ENCODE results near the gene OXSM.

The OXSM gene

DNA sequence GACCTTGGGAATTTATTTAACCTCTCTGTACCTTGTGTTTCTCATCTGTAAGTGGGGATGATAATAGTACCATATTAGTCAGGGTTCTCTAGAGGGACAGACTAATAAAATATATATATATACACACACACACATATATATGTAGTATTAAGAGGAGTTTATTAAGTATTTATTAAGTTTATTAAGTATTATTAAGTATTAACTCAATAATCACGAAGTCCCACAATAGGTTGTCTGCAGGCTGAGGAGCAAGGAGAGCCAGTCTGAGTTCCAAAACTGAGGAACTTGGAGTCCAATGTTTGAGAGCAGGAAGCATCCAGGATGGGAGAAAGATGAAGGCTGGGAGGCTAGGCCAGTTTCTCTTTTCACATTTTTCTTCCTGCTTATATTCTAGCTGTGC is 14.8 kb downstream of the OXSM start:
- no peak for DNase-seq

DNA sequence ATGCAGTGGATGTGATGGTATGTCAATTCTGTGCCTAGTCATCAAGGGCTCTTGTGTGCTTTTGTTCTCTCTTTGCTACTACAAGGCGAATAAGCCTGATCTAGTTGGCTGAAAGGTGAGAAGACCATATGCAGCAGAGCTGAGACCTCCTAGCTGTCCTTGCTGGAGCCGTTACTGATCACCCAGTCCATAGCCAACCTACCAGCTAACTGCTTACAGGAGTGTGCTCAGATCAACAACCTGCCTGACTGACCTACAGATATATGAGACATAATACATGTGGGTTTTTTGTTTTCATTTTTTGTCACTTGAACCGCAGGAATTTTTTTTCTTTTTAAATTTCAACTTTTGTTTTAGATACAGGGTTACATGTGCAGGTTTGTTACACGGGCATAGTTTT is 22.8 kb downstream of the OXSM start:
- no peak for DNase-seq

DNA sequence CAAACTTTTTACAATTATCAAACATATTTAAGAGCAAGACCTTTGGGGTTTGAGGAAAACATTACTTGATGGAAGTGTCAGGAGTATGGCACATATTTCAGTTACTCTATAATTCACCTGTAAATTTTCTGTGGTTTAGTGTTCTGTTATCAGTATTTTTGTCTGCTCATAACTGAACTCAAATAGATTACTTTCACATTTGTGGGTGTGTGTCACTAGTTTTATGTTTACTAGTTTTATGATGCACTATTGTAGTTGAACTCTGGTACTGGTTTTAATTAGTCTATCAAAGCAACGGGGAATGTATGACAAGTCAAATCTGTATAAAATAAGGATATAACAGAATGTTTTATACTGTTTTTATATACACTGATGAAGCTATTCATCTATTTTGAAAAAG is 27.2 kb downstream of the OXSM start:
- no peak for DNase-seq

DNA sequence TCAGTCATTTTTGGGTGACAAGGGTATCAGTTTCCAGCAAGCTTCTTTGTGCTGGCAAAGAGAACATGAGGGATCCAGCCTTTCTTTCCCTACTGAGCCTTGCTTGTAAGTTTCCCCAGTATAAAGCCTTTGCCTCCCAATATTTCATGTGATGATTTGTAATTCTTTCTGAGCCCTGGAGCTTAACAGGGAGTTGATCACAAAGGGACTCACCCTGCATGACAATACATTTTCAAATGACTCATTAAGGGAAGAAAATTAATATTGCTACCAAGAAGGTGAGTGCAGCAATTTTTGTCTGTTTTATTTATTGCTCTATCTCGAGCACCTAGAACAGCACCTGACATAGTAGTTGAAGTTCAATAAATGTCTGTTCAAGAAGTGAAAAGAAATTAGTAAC is 27.7 kb downstream of the OXSM start:
- DNase-seq, result no peak

DNA sequence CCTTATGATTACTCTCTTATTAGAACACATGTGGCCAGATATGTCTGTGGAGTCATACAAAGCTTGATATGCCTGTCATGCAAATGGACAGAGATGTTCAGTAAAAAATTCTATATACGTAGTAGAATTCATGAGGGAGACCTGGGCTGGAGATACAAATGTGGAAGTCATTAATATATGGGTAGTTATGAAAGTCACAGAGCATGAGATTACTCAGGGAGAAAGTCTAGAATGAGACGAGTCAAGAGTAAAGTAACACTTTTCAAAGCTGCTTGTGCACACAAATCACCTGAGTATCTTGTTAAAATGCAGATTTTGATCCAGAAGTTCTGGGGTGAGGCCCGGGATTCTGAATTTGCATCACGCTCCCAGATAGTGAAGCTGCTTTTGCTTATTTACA is 28.4 kb downstream of the OXSM start:
- no peak for DNase-seq

DNA sequence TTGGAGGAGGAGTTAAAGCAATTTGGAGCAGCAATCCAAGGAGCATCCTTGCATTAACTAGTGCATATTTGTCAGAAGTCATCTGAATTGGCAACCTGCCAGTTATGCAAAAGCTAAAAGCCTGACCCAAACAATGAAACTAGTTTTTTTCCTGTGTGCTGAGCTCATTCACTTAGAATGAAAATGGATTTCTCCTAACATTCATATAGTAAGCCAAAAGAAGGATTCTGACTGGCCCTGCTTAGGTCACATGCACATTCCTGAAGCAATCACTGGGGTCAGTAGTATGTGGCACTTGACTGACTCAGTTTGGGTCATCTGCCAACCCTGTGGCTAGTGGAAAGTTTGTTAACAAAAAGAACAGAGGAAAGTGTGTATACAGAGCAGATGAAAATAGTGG is 30.5 kb downstream of the OXSM start:
- DNase-seq, result peak in 1 of 2 donors; percentile 3

DNA sequence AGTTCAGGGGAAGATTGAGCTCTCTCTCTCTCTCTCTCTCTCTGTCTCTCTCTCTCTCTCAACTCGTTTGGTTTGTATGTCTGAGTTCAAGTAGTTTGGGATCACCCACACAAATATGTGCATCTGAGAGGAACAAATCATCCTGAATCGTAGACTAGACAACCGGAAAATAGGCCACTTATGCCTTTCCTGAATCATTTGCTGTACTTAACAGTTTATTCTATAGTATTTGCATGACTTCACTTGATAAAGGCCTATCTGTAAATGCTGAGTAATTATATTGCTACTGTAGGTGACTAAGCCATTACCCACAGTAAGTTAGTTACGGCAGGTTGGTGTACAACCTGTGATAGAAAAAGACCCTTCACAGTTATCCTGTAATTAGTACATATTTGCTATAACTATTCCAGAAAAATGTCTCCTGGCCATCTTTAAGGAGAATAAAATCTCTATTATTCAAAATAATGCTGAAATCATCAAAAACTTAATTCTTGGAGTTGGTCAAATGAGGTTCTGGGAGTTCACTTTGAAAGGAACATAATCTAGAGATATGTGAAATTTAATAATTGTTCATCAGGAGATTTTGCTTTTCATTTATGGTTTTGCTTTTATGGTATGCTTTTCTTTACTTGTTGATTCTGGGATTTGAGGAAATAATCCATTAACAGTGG is 31.1 kb downstream of the OXSM start:
- no peak for DNase-seq

DNA sequence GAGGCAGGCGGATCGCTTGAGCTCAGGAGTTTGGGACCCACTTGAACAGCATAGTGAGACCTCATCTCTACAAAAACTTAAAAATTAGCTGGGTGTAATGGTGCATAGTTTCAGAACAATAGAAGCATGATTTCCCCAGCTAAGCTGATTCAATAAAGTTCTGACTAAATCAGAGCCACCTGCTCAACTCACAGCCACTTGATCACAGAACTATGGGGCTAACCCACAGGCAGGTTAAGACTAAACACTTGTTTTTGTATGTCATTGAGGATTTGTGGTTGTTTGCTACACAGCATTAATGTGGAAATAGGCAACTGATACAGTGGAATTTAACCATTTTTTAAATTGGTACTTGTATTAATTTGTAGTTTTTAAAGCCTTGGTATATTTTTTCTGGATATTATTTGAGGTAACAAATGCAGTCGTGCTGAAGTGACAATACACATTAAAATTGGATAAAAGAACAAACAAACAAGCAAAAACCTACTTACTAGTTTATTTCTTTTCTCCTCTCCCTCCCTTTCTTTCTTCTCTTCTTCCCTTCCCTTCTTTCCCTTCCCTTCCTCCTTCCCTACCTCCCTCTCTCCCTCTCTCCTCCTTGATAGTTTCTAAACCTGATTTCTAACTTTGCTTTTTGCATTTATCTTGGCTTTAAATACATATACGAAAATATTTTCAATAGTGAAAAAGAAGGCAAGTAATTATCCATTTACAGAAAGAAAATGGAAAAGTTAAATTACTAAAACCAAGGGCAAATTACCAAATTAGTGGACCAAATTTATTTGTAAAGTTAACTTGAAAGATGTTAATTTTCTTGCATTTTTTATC is 32.1 kb downstream of the OXSM start:
- DNase-seq, result no peak

DNA sequence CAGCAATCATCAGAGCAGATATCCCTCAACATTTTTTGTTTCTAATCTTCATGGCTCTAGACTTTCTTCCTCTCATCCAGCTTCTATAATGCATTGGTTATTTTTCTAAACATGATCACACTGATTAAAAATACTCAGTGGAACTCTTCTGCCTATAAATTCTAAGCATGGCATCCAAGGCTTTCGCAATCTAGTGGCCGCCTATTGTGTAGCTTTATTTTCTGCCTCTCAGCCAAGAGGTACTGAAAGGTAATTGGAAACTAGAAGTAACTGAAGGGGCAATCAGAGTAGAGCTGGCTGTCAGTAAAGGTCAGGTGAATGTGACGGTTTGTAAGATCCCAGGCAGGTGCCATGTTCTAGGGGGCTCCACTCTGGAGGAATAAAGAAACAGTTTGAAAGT is 33.4 kb downstream of the OXSM start:
- DNase-seq, result no peak

DNA sequence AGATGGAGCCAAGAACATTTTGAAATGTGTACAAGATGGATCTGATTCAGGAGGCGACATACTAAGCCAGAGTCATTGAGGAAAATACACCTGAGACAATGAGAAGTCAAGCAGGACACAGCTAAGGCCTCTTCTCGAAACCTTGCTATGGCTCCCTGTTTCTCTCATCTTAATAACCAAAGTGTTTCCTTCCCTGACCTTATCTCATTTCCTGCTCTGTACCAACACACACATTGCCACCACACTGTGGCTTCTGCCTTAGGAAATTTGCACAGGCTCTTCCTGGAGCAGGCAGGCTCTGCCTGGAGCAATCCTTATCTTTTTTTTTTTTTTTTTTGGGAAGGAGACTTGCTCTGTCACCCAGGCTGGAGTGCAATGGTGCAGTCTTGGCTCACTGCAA is 36.6 kb downstream of the OXSM start:
- no peak for DNase-seq

DNA sequence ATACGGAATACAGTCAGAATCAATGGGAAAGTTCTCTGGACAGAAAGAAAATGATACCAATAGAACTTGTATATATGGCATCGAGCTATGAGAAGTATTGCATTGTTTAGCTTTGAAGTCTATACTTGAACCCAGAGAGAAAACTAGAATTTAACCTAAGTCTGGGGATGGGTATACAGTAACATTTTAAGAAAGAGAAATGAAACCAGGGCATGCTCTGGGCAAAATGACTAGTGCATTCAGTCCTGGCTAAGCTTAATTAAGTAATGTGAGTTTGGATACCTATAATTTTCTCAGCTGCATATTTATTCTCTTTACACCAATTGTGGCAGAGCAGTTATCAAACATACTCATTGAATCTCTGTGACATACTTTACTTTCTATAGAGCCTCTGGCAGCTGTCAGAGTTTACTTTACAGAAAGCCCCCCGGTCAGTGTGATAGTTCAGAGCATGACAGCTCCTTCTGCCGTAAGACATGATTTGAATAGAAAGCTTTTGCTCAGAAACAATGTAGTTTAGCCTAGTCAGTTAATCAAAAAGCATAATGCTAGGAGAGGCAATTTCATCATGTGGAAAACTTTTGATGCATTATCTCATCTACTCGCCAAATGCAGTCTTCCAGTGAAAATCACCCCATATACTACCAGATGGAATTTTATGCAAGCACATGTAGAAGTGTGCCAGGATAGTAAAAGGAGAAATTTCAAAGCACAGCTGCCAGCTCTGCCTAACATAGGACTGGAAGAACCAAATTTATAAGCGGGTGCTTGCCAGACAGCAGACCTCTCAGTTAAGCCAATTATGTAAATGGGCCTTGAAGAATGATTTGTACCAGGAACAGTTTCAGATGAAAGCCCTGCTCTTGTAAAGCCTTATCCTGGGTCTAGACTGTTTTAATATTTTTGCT is 40.7 kb downstream of the OXSM start:
- DNase-seq, result no peak

DNA sequence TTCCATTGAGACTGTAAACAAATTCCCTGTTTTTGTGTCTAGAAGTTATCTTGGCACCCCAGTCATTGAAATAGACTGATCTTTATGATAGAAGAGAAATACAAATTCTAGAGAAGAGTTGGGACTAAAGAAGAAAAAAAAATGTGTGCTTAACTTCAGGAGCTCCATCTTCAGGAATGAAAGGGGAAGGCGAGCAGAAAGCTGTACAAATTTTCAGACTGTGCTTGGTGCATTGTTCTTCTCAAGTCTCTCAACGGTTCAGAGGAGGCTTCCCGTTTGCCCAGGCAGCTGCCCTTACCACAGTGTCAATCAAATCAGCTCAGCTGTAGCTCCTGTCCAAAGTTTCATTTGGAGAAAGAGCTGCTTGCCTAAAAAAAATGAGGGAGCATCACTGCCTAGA is 41.7 kb downstream of the OXSM start:
- DNase-seq, result peak in 1 of 2 donors; percentile 11

DNA sequence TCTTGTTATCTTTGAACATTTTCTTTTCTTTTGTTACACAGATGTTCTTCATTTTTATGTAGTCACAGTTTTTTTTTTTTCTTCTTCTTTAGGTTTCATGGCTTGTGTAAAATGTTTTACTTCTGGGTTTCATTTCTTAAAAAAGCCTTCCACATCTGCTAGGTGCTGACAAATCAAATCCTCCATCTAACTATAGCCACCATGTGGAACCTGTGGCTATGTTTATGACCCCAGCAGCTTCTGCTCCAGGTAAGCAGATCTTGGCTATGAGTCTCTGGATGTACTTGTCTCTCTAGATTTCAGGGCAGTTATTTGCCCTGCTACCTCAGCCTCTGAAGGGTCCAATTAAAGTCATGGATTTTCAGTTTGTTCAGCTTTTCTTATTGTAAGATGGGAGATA is 44.5 kb downstream of the OXSM start:
- DNase-seq, result no peak

DNA sequence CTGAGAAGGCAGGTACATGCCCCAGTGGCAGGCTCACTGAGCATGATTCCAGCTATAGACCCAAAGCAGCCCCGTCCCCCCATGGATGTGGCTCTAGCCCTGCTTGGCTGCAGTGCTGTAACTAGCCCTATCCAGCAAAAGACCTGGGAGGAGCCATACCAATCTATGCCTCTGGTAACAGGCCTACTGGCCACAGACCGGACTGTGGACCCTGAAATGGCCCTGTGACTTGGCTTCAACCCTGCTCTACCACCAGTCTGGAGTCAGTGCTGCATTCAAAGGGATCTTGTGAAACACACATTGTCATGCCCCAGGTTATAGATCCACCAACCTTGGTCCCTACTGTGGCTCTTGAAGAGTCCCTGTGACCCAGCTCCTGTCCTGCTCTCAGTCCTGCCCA is 46.7 kb downstream of the OXSM start:
- no peak for DNase-seq

DNA sequence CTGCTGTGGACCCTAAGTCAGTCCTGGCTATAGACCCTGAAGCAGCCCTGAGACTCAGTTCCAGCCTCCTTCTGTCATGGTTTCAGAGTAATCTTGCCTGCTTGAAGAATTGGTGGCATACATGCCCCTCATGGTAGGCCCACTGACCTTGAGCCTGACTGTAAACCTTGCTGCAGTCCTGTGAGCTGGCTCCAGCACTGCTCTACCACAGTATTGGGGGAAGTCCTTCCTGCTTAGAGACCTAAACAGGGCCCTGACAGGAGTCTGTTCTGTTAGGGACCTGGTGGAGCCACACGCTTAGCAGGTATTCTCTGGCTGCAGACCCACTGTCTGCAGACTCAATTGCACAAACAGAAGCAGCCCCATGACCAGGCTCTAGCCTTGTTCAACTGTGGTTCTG is 47.1 kb downstream of the OXSM start:
- no peak for DNase-seq

DNA sequence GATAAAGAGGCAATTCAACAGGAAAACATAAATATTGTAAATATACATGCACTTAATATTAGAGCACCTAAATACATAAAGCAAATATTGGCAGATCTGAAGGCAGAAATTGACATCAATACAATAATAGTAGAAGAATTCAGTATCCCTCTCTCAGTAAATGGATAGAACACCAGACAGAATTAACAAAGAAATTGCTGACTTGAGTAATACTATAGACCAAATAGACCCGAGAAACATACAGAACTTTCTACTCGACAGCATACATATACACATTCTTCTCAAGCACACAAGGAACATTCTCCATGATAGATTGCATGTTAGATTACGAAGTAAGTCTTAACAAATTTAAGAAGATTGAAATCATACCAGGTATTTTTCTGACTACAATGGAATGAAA is 50.2 kb downstream of the OXSM start:
- DNase-seq, result no peak

DNA sequence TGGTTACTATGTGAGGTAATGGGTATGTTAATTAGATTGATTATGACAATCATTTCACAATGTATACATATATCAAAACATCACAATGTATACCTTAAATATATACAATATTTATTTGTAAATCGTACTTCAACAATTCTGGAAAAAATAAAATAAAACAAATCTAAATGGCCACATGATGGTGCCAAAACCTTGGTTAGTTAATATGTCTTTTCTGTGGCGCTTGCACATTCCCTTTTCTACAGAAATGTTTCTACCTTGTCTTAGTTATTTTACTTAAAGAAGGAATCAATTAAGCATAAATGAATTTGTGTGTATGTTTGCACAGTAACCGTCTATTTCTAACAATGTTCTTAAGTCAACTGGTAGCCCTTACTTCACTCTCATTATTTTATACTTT is 53.4 kb downstream of the OXSM start:
- DNase-seq, result no peak
